Progenitor cell of endocrine pancreas (in vitro differentiated cells): ENCODE measurements around the gene POR. TPM values are rescaled to one million over a fixed set of nuclear protein-coding genes. Genes with fewer than 3 reads are reported as not detected.

Experiments
- DNase-seq: peaks from one replicate; pipeline ENCODE4 v3.0.0; 2021; ENCODE audit warnings: low spot score; ENCODE audit not compliant: unreplicated experiment
- H3K27ac Mint-ChIP-seq: 2 replicates; pipeline ENCODE4 v1.8.0; 2021; ENCODE audit warnings: mild to moderate bottlenecking, moderate library complexity, mixed read lengths
- H3K27me3 Mint-ChIP-seq: 2 replicates; pipeline ENCODE4 v1.8.0; 2021; ENCODE audit warnings: mixed read lengths
- H3K36me3 Mint-ChIP-seq: 2 replicates; pipeline ENCODE4 v1.8.0; 2022; ENCODE audit warnings: mixed read lengths; ENCODE audit not compliant: insufficient read depth
- H3K4me1 Mint-ChIP-seq: 2 replicates; pipeline ENCODE4 v1.8.0; 2021; ENCODE audit warnings: low read depth, mixed read lengths
- H3K4me3 Mint-ChIP-seq: 2 replicates; pipeline ENCODE4 v1.8.0; 2021; ENCODE audit warnings: low read depth, mild to moderate bottlenecking, moderate library complexity, mixed read lengths
- H3K9me3 Mint-ChIP-seq: 2 replicates; pipeline ENCODE4 v1.8.0; 2021; ENCODE audit warnings: low read depth, mixed read lengths
- CTCF ChIP-seq: fragments of 200-600 bp; sonication (generic); IDR thresholded peaks from one replicate; pipeline ENCODE4 v1.5.0; 2021; ENCODE audit warnings: antibody characterized with exemption, mild to moderate bottlenecking; ENCODE audit not compliant: unreplicated experiment
- total RNA-seq: library from RNA; stranded (reverse); gene quantifications from 2 replicates; pipeline ENCODE4 v1.2.1, GENCODE V29; 2021

The POR gene
- total RNA-seq, 1 donor from 2014 or later: 87.2 TPM

GRCh38 chr7:75969182-75969581 lies 54.2 kb downstream of the POR start:
- Mint-ChIP-seq H3K27ac (peak overlapping the region; percentile 77), H3K9me3 (no peaks in the 10 kb centered on the region), H3K27me3 (no peaks in the 10 kb centered on the region), H3K4me1 (peaks cover 11% of the 10 kb centered on the region), H3K36me3 (peaks cover 7% of the 10 kb centered on the region), H3K4me3 (no peak overlapping the region)
- DNase-seq: no peak
- TF ChIP-seq CTCF: no peak

GRCh38 chr7:75969704-75970498 lies 54.9 kb downstream of the POR start:
- no peak for DNase-seq
- no peaks in the 10 kb centered on the region for H3K9me3 Mint-ChIP-seq
- peaks cover 9% of the 10 kb centered on the region for H3K36me3 Mint-ChIP-seq
- no peak overlapping the region for H3K4me3 Mint-ChIP-seq
- H3K27me3 Mint-ChIP-seq: no peaks in the 10 kb centered on the region
- peaks cover 11% of the 10 kb centered on the region for H3K4me1 Mint-ChIP-seq
- H3K27ac Mint-ChIP-seq: peak overlapping the region; percentile 77
- TF ChIP-seq CTCF: no peak

- DNase-seq: no peak
- Mint-ChIP-seq H3K9me3 (no peaks in the 10 kb centered on the region), H3K36me3 (peaks cover 9% of the 10 kb centered on the region), H3K27ac (peak overlapping the region; percentile 45), H3K4me1 (peaks cover 11% of the 10 kb centered on the region), H3K27me3 (no peaks in the 10 kb centered on the region), H3K4me3 (no peak overlapping the region)
- TF ChIP-seq CTCF: no peak
These were observed 56.5 kb downstream of the POR start for GRCh38 chr7:75971309-75971960.

- H3K36me3 Mint-ChIP-seq: peaks cover 9% of the 10 kb centered on the region
- H3K27ac Mint-ChIP-seq: peak overlapping the region; percentile 49
- no peaks in the 10 kb centered on the region for H3K27me3 Mint-ChIP-seq
- peaks cover 11% of the 10 kb centered on the region for H3K4me1 Mint-ChIP-seq
- no peak overlapping the region for H3K4me3 Mint-ChIP-seq
- TF ChIP-seq CTCF: peak; percentile 31
- H3K9me3 Mint-ChIP-seq: no peaks in the 10 kb centered on the region
- DNase-seq: no peak
These were observed 57.2 kb downstream of the POR start for GRCh38 chr7:75971961-75972763.

GRCh38 chr7:75977743-75978142 lies 62.8 kb downstream of the POR start:
- Mint-ChIP-seq H3K4me1 (no peaks in the 10 kb centered on the region), H3K4me3 (no peak overlapping the region), H3K27me3 (no peaks in the 10 kb centered on the region), H3K36me3 (peaks cover 10% of the 10 kb centered on the region), H3K9me3 (no peaks in the 10 kb centered on the region), H3K27ac (no peak overlapping the region)
- DNase-seq: no peak
- TF ChIP-seq CTCF: no peak
